NCI-H1092 treated with DMSO at 0.1 percent for 48 hours (cell line): Measurements from ENCODE around the gene YWHAQ.
"Not testable (repeated sequence)": the region's sequence is repeated elsewhere in the genome, so short reads cannot be mapped to it uniquely, and the experiment has no call there.

Source experiments
- DNase-seq: peaks from one replicate; lab custom pipeline; 2025; lab: John Stamatoyannopoulos, UW

The YWHAQ gene

GRCh38 chr2:9552219-9553178 lies 78.3 kb downstream of the YWHAQ start:
- no peak for DNase-seq

DNA sequence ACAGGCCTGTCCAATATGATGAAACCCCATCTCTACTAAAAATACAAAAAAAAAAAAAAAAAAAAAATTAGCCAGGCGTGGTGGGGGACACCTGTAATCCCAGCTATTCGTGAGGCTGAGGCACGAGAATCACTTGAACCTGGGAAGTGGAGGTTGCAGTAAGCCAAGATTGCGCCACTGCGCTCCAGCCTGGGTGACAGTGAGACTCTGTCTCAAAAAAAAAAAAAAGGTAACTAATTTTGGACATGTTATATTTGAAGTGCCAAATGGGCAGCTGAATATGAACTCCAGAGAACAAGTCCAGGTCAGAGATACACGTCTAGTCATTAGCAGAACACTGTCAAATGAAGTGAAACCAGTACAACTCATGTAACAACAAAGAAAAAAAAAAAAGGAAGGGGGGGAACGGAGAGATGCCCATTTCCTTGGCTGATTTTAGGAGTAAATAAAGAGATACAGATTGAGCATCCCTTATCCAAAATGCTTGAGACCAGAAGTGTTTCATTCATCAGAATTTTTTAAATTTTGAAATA lies 79.9 kb downstream of the YWHAQ start:
- not testable (repeated sequence) for DNase-seq

DNA sequence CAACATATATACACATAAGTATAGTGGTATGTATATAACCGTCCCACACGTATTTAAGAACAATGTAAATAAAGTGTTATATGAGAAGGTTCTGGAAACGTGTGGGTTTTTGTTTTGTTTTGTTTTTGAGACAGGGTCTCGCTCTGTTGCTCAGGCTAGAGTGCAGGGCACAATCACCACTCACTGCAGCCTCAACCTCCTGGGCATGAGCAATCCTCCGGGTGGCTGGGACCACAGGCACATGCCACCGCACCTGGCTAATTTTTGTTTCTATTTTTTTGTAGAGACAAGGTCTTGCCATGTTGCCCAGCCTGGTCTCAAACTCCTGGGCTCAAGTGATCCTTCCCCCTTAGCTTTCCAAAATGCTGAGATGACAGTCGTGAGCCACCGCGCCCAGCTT lies 81.4 kb downstream of the YWHAQ start:
- no peak for DNase-seq

DNA sequence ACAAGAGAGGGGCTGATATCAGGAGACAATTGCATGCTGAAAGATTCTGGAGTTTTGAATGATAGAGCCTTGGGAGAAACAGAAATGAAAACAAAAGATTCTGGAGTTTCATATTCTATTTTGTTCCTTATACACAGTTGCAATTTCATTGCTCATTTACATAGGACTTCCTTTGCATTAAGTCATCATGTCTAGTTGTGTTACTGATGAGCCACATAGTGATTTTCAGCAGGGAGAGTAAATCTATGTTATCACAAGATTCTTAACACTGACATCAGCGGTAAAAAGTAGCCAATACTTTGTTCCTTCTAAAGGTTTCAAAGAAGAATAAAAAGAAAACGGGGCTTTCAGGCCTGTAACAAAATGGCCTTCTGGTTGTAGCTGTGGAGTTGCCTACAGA lies 82.3 kb downstream of the YWHAQ start:
- DNase-seq: no peak

- DNase-seq: no peak
These were observed 83.4 kb downstream of the YWHAQ start for GRCh38 chr2:9547262-9547991.

DNA sequence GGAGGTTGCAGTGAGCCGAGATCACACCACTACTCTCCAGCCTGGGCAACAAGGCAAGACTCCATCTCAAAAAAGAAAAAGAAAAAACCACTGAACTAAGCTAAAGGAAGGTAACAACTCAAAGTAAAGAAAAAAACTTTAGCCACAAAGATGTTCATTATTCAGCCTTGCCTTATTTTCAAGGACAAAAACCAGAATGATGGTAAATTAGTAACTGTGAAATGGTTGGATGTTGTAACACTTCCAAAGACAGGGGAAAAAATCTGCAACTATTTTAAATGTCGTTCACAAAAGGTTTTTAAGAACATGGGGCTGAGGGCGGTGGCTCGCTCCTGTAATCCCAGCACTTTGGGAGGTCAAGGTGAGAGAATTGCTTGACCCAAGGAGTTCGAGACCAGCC lies 85.3 kb downstream of the YWHAQ start:
- DNase-seq: no peak

GRCh38 chr2:9543557-9543956 lies 87.2 kb downstream of the YWHAQ start:
- no peak for DNase-seq

DNA sequence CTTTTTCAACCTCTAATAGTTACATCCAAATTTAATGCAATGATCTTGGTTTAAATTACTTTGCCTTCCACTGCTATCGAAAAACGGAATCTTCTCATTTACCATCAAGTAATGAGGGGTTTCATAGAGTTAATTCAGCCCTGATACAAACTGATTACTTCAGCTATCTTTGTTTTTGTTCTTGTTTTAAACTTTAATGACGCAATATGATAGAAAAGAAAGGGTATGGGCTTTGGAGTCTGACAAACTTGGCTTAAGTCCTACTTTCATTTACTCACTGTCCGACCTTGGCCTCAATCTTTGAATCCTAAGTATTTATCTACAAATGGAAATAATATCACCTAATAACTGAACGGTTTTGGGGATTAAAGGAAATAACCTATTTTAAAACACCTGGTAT lies 91.3 kb downstream of the YWHAQ start:
- no peak for DNase-seq

DNA sequence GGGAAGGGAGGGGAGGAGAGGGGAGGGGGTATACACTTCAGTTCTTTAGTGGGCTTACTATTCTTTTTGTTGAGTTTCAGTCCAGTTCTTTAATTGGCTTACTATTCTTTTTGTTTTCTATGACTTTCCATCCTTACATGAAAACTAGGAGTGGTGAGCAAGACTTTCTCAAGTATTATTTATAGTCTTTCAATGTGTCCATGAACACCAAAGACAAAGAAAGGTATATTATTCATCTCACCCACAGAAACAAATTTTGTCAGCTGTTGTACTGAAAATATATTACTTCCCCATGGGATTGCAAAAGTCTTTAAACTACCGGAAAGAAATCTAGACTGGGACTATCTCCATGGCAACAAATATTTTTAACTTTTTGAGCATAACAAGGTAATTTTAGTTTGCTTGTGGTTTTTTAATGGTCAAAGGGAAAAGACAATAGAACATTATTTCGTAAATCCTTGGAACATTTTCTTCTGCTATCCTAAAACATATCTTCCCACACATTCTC lies 92.7 kb downstream of the YWHAQ start:
- DNase-seq: no peak

GRCh38 chr2:9536504-9536903 lies 94.3 kb downstream of the YWHAQ start:
- no peak for DNase-seq

GRCh38 chr2:9535177-9535576 lies 95.6 kb downstream of the YWHAQ start:
- DNase-seq: no peak
